Heart left ventricle (tissue), 13 donors: Measurements from ENCODE around the gene IPO4.

Source experiments
- CTCF ChIP-seq, 12 donors: fragments of 200-600 bp; sonication (generic) in 4 of 12; IDR thresholded peaks; one replicate each; pipeline versions ENCODE4 v1.5.0 to v1.8.0; 2018 to 2022; ENCODE audit warnings: antibody characterized with exemption in 12 of 12, mild to moderate bottlenecking in 5 of 12
- POLR2A ChIP-seq, 2 donors: fragments of 450-650 bp; IDR thresholded peaks; one replicate each; pipeline ENCODE4 v1.6.1; 2017; ENCODE audit warnings: antibody characterized with exemption in 2 of 2, mild to moderate bottlenecking in 2 of 2, moderate library complexity in 2 of 2
- donor health status: ischemic (EF 13 %, LVEDD 7.1; RV severe dilation, severe dysfunction).
- donor health status: DM: no; HTN: yes; CAD: no.
- donor health status: DM: no; HTN: no; CAD: no.
- donor health status: ischemic (EF 25% LVEDD 6.9; RV normal size, moderate dysfunction).
- donor health status: ischemic (EF 25% LVEDD 5.7; RV mildly dilated, moderate dysfunction).
- donor health status: ischemic (EF 35%, LVEDD 5.7; RV mildly dilated, moderate dysfunction).
- donor health status: nonischemic (EF 11% LVEDD 7.7; RV severe dilation, severe dysfunction).
- donor health status: DM: yes; HTN: yes; CAD: no.
- donor health status: PGD.
- donor health status: ischemic (EF 29% LVEDD 5.4; RV normal size, mild dysfunction).
- donor health status: nonischemic (EF 23%, LVEDD 6.1; RV moderate dilation, normal function).

DNA sequence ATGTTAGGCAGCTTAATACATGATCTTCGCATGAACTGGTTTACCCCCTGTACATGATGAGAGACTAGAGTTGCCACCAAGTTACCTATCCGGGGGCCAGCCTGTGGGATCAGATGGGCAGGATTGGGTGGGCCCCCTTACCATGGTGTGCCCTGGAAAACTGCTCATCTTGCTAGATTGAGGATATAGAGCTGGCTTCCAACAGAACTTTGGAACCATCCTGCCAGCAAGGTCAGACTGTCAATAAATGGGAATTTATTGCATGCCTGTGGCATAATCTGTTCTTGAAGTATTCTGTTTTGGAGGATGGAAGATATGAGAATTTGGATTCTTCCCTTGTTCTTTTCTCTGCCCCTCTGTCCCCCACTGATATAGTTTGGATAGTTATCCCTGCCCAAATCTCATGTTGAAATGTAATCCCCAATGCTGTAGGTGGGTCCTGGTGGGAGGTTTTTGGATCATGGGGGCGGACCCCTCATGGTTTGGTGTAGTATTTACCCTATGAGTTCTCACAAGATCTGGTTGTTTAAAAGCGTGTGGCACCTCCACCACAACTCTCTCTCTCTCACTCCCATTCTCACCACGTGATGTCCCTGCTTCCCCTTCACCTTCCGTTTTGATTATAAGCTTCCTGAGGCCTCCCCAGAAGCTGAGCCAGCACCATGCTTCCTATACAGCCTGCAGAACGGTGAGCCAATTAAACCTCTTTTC lies 10.4 kb upstream of the IPO4 start:
- TF ChIP-seq POLR2A (IDR thresholded peaks at IDR 0.05) = no peak
- TF ChIP-seq CTCF (IDR thresholded peaks at IDR 0.05) = no peak
